PFSK-1 (cell line): ENCODE data around the gene PARD6B.

Source experiments
- FOXP2 ChIP-seq: optimal IDR thresholded peaks from 2 replicates; pipeline ENCODE3; 2011; ENCODE audit warnings: borderline replicate concordance, control low read depth, inconsistent platforms; ENCODE audit not compliant: insufficient read depth; ENCODE audit errors: extremely low read length, extremely low read depth
- POLR2AphosphoS5 ChIP-seq: IDR thresholded peaks from 2 replicates; pipeline ENCODE4 v1.6.1; 2012; ENCODE audit warnings: low read depth, mild to moderate bottlenecking, control low read depth, low read length, moderate library complexity
- REST ChIP-seq, 2 experiments: IDR thresholded peaks; 2 replicates each; pipeline versions ENCODE4 v1.6.1 to v1.8.0; 2011 to 2012; ENCODE audit warnings: low read depth in 2 of 2, low read length in 2 of 2, control low read depth in 1 of 2, inconsistent platforms in 1 of 2, mild to moderate bottlenecking in 1 of 2, moderate library complexity in 1 of 2; ENCODE audit not compliant: insufficient read depth in 1 of 2
- SIN3A ChIP-seq: IDR thresholded peaks from 2 replicates; pipeline ENCODE4 v1.6.1; 2012; ENCODE audit warnings: mild to moderate bottlenecking, low read length, moderate library complexity, borderline replicate concordance; ENCODE audit not compliant: insufficient read depth
- TAF1 ChIP-seq: IDR thresholded peaks from 2 replicates; pipeline ENCODE4 v1.6.1; 2012; ENCODE audit warnings: low read length, control low read depth, borderline replicate concordance; ENCODE audit not compliant: insufficient read depth

- TF ChIP-seq POLR2AphosphoS5, result no peak
- TF ChIP-seq REST (IDR thresholded peaks at IDR 0.05; ENCODE audit: insufficient read depth in 1 of 2, low read depth in 2 of 2, low read length in 2 of 2), result no peak
- no peak for TF ChIP-seq SIN3A
- TF ChIP-seq TAF1, result no peak
- no peak for TF ChIP-seq FOXP2
These were observed 18.4 kb upstream of the PARD6B start for GRCh38 chr20:50712771-50713656.
